Caco-2 (cell line): ENCODE data around the gene MTIF2. TPM values are rescaled to one million over a fixed set of nuclear protein-coding genes. Genes with fewer than 3 reads are reported as not detected.
"Not testable (repeated sequence)": the region's sequence is repeated elsewhere in the genome, so short reads cannot be mapped to it uniquely, and the experiment has no call there.

Experiments
- BruUV-seq: library from RNA; stranded (reverse); fragments of 400-500 nt; replicated peaks from 2 replicates; lab custom pipeline; 2021; lab: Mats Ljungman, UMichigan
- CTCF ChIA-PET: fragments of 300-600 bp; sonication (Branson Sonifier 250); formaldehyde crosslinking; loops from one replicate; lab custom pipeline; 2022; ENCODE audit warnings: antibody characterized with exemption; lab: Charles Lee
- POLR2A ChIA-PET: fragments of 300-600 bp; sonication (Branson Sonifier 250); formaldehyde crosslinking; loops from one replicate; lab custom pipeline; 2022; ENCODE audit warnings: antibody characterized with exemption; lab: Charles Lee
- DNase-seq, 2 experiments: peaks; one replicate each; pipeline versions ENCODE4 v3.0.0 to v3.0.0-alpha.2; 2020 to 2022
- H3K27me3 ChIP-seq: replicated peaks from 2 replicates; pipeline ENCODE4 v1.6.0; 2011; ENCODE audit warnings: low read length; ENCODE audit not compliant: control insufficient read depth, insufficient read depth
- H3K36me3 ChIP-seq: 2 replicates; pipeline ENCODE4 v1.5.1; 2011; ENCODE audit warnings: low read length; ENCODE audit not compliant: control insufficient read depth, insufficient read depth
- H3K4me1 ChIP-seq: fragments of 250-450 bp; sonication (Bioruptor Pico); 2 replicates; pipeline ENCODE4 v1.5.1; 2020; ENCODE audit warnings: mild to moderate bottlenecking
- H3K4me3 ChIP-seq: 2 replicates; pipeline ENCODE4 v1.5.1; 2011; ENCODE audit warnings: low read depth, mild to moderate bottlenecking, control low read depth, low read length
- H3K9me3 ChIP-seq: fragments of 250-450 bp; sonication (Bioruptor Pico); 2 replicates; pipeline ENCODE4 v1.5.1; 2020; ENCODE audit warnings: mild to moderate bottlenecking, moderate library complexity
- H3K27ac Mint-ChIP-seq: one replicate; pipeline ENCODE4 v1.8.0; 2022; ENCODE audit warnings: mixed read lengths; ENCODE audit not compliant: unreplicated experiment
- H3K27me3 Mint-ChIP-seq: one replicate; pipeline ENCODE4 v1.8.0; 2022; ENCODE audit warnings: mixed read lengths; ENCODE audit not compliant: insufficient read depth, unreplicated experiment
- H3K36me3 Mint-ChIP-seq: one replicate; pipeline ENCODE4 v1.8.0; 2022; ENCODE audit warnings: mild to moderate bottlenecking, mixed read lengths; ENCODE audit not compliant: insufficient read depth, unreplicated experiment
- H3K4me1 Mint-ChIP-seq: one replicate; pipeline ENCODE4 v1.8.0; 2022; ENCODE audit warnings: low read depth, mixed read lengths; ENCODE audit not compliant: unreplicated experiment
- H3K4me3 Mint-ChIP-seq: one replicate; pipeline ENCODE4 v1.8.0; 2022; ENCODE audit warnings: mild to moderate bottlenecking, moderate library complexity, mixed read lengths; ENCODE audit not compliant: unreplicated experiment
- H3K9me3 Mint-ChIP-seq: one replicate; pipeline ENCODE4 v1.8.0; 2022; ENCODE audit warnings: mixed read lengths; ENCODE audit not compliant: unreplicated experiment
- CTCF ChIP-seq, 2 experiments: fragments of 200-600 bp in 1 of 2; IDR thresholded peaks; 1 replicate in 1 of 2; 2 replicates in 1 of 2; pipeline versions ENCODE4 v1.5.1 to v1.8.0; 2011 to 2022; ENCODE audit warnings: antibody characterized with exemption in 1 of 2, control low read depth in 1 of 2, inconsistent platforms in 1 of 2, low read depth in 1 of 2, low read length in 1 of 2, mild to moderate bottlenecking in 1 of 2, moderate library complexity in 1 of 2; ENCODE audit not compliant: insufficient read depth in 1 of 2, severe bottlenecking in 1 of 2, unreplicated experiment in 1 of 2
- intact Hi-C: fragments of 100-400 bp; cut with micrococcal nuclease; formaldehyde crosslinking; loops from one replicate; pipeline ENCODE4 v1.10.0; 2022; ENCODE audit not compliant: unreplicated experiment
- total RNA-seq: library from RNA; stranded (reverse); gene quantifications from 2 replicates; pipeline ENCODE4 v1.2.3, GENCODE V29; 2022

MTIF2 gene
- total RNA-seq, 1 experiment from 2014 or later, result 42.7 TPM

- H3K4me3 Mint-ChIP-seq, result peak overlapping the region; percentile 87
- H3K27me3 ChIP-seq, result no peaks in the 10 kb centered on the region
- H3K27ac Mint-ChIP-seq, result peak overlapping the region; percentile 95
- TF ChIP-seq CTCF (IDR thresholded peaks at IDR 0.05; ENCODE audit: insufficient read depth in 1 of 2, low read depth in 1 of 2, low read length in 1 of 2, severe bottlenecking in 1 of 2, unreplicated experiment in 1 of 2), result peak in 1 of 2 experiments; percentile 14
- POLR2A ChIA-PET, result interaction anchor here (0.6 kb wide), 1 partner anchor 545 kb away, joined by 3 read pairs; the partner anchor contains the start of gene EML6
- H3K9me3 ChIP-seq, result no peaks in the 10 kb centered on the region
- peak overlapping the region; percentile 52 for H3K4me3 ChIP-seq
- intact Hi-C loops, result loop anchor here (1.0 to 5.0 kb wide), 2 partner anchors 21 to 154 kb away; no protein-coding TSS in a partner anchor
- peaks cover 7% of the 10 kb centered on the region for H3K4me1 Mint-ChIP-seq
- peaks cover 5% of the 10 kb centered on the region; the same call in 1 of the 2 replicates for H3K4me1 ChIP-seq
- CTCF ChIA-PET, result interaction anchor here (0.6 kb wide), 1 partner anchor 611 kb away, joined by 3 read pairs; no protein-coding TSS in a partner anchor
- no peaks in the 10 kb centered on the region for H3K9me3 Mint-ChIP-seq
- H3K27me3 Mint-ChIP-seq, result no peaks in the 10 kb centered on the region
- no peaks in the 10 kb centered on the region for H3K36me3 Mint-ChIP-seq
- BruUV-seq, result TSS peak; percentile 92
- no peaks in the 10 kb centered on the region for H3K36me3 ChIP-seq
- DNase-seq, result no peak
Observed at GRCh38 chr2:55268288-55268906, 634 bp downstream of the MTIF2 start.

- H3K4me1 Mint-ChIP-seq, H3K9me3 Mint-ChIP-seq, H3K4me3 ChIP-seq, H3K4me3 Mint-ChIP-seq, H3K27ac Mint-ChIP-seq, H3K27me3 ChIP-seq, DNase-seq, H3K9me3 ChIP-seq, POLR2A ChIA-PET, H3K27me3 Mint-ChIP-seq, intact Hi-C loops, H3K4me1 ChIP-seq, BruUV-seq, H3K36me3 ChIP-seq: not testable (repeated sequence)
- CTCF ChIA-PET, result interaction anchor here (0.6 kb wide), 1 partner anchor 1194 kb away, joined by 3 read pairs; no protein-coding TSS in a partner anchor
- peaks cover 22% of the 10 kb centered on the region for H3K36me3 Mint-ChIP-seq
Observed at GRCh38 chr2:55259586-55259985, 9.4 kb downstream of the MTIF2 start.

GRCh38 chr2:55252832-55253231 lies 16.2 kb downstream of the MTIF2 start:
- ChIA-PET CTCF (no interaction called here), POLR2A (no interaction called here)
- no peak for TF ChIP-seq CTCF (IDR thresholded peaks at IDR 0.05; ENCODE audit: insufficient read depth in 1 of 2, low read depth in 1 of 2, low read length in 1 of 2, severe bottlenecking in 1 of 2, unreplicated experiment in 1 of 2)
- Mint-ChIP-seq H3K27ac (no peak overlapping the region), H3K4me1 (peaks cover 2% of the 10 kb centered on the region), H3K4me3 (no peak overlapping the region), H3K9me3 (no peaks in the 10 kb centered on the region), H3K27me3 (no peaks in the 10 kb centered on the region), H3K36me3 (peaks cover 12% of the 10 kb centered on the region)
- H3K4me3 ChIP-seq, result no peak overlapping the region
- no TSS peak for BruUV-seq
- H3K36me3 ChIP-seq, result no peaks in the 10 kb centered on the region; the same call in 1 of the 2 replicates
- intact Hi-C loops, result no loop called here
- no peak for DNase-seq
- no peaks in the 10 kb centered on the region for H3K9me3 ChIP-seq
- H3K27me3 ChIP-seq, result no peaks in the 10 kb centered on the region
- no peaks in the 10 kb centered on the region for H3K4me1 ChIP-seq
